COLO829 (cell line): ENCODE data around the gene PIGP.
A peak's percentile ranks its signal among the peaks of the same experiment; 100 is the strongest.
"Not testable (repeated sequence)": the region's sequence is repeated elsewhere in the genome, so short reads cannot be mapped to it uniquely, and the experiment has no call there.

Source experiments
- DNase-seq: peaks from one replicate; pipeline ENCODE4 v3.0.0; 2012; ENCODE audit warnings: low spot score

Gene PIGP

GRCh38 chr21:37076087-37076850 is 3.4 kb upstream of the PIGP start:
- DNase-seq, result no peak

- no peak for DNase-seq
Observed at GRCh38 chr21:37075214-37075770, 2.4 kb upstream of the PIGP start.

- no peak for DNase-seq
Observed at GRCh38 chr21:37074546-37074945, 1.7 kb upstream of the PIGP start.

GRCh38 chr21:37074197-37074510 is 1.3 kb upstream of the PIGP start:
- DNase-seq, result no peak

- no peak for DNase-seq
Observed at GRCh38 chr21:37073417-37074196, 736 bp upstream of the PIGP start.

GRCh38 chr21:37072274-37072987 is 440 bp downstream of the PIGP start:
- no peak for DNase-seq

- no peak for DNase-seq
Observed at GRCh38 chr21:37071561-37072273, 1.2 kb downstream of the PIGP start.

GRCh38 chr21:37065561-37066177 is 7.2 kb downstream of the PIGP start:
- DNase-seq, result no peak

GRCh38 chr21:37064841-37065240 is 8.0 kb downstream of the PIGP start:
- DNase-seq, result no peak

- DNase-seq, result no peak
Observed at GRCh38 chr21:37063433-37063832, 9.4 kb downstream of the PIGP start.

- DNase-seq, result no peak
Observed at GRCh38 chr21:37062593-37062935, 10.3 kb downstream of the PIGP start.

GRCh38 chr21:37061926-37062592 is 10.8 kb downstream of the PIGP start:
- DNase-seq, result no peak

GRCh38 chr21:37060296-37060695 is 12.6 kb downstream of the PIGP start:
- DNase-seq, result peak; percentile 67

GRCh38 chr21:37059181-37059580 is 13.7 kb downstream of the PIGP start:
- DNase-seq, result no peak

GRCh38 chr21:37058261-37058660 is 14.6 kb downstream of the PIGP start:
- no peak for DNase-seq

GRCh38 chr21:37057614-37058013 is 15.3 kb downstream of the PIGP start:
- DNase-seq, result no peak

GRCh38 chr21:37055271-37055855 is 17.5 kb downstream of the PIGP start:
- no peak for DNase-seq

- DNase-seq, result not testable (repeated sequence)
Observed at GRCh38 chr21:37049741-37050140, 23.1 kb downstream of the PIGP start.

- DNase-seq, result no peak
Observed at GRCh38 chr21:37047079-37047478, 25.8 kb downstream of the PIGP start.

- DNase-seq, result no peak
Observed at GRCh38 chr21:37045556-37045955, 27.3 kb downstream of the PIGP start.

- DNase-seq, result no peak
Observed at GRCh38 chr21:37045149-37045548, 27.7 kb downstream of the PIGP start.
